Bronchial epithelial cell (primary cell): Measurements from ENCODE around the gene THBS4. TPM values are rescaled to one million over a fixed set of nuclear protein-coding genes. Genes with fewer than 3 reads are reported as not detected.

Source experiments
- DNase-seq: peaks from one replicate; pipeline ENCODE4 v3.0.0-alpha.2; 2010; ENCODE audit warnings: low read depth
- FAIRE-seq: peaks from 2 replicates; lab custom pipeline; 2011; peaks lifted over from hg19 to GRCh38; lab: Jason Lieb, UNC
- H3K27me3 ChIP-seq: 2 replicates; pipeline ENCODE4 v1.5.1; 2011; ENCODE audit warnings: low read length; ENCODE audit not compliant: control insufficient read depth, insufficient read depth
- H3K36me3 ChIP-seq: 2 replicates; pipeline ENCODE4 v1.5.1; 2011; ENCODE audit warnings: low read length; ENCODE audit not compliant: control insufficient read depth, insufficient read depth
- H3K4me3 ChIP-seq: 2 replicates; pipeline ENCODE4 v1.5.1; 2011; ENCODE audit warnings: mild to moderate bottlenecking, low read depth, low read length, control low read depth
- CTCF ChIP-seq: IDR thresholded peaks from 2 replicates; pipeline ENCODE4 v1.5.1; 2011; ENCODE audit warnings: mild to moderate bottlenecking, moderate library complexity, low read length, control low read depth, inconsistent platforms; ENCODE audit not compliant: insufficient read depth, severe bottlenecking
- total RNA-seq: library from RNA; depleted of rRNA; stranded (reverse); fragments of >200 nt; gene quantifications from 2 replicates; pipeline ENCODE4 v1.2.1, GENCODE V29; 2014

The THBS4 gene
- 0.26 TPM in 2 replicates for total RNA-seq

GRCh38 chr5:80034962-80035821 is at the start of gene THBS4:
Gene THBS4, plus strand, starts transcription at chr5:80035348. Its CDS starts 190 bp downstream, at chr5:80035538.
- H3K27me3 ChIP-seq: peaks cover 28% of the 10 kb centered on the region
- no peak for FAIRE-seq
- no peak within 1 kb of the TSS for H3K4me3 ChIP-seq

GRCh38 chr5:79986260-79986659 is 48.9 kb upstream of the THBS4 start:
- Histone ChIP-seq H3K27me3 (no peaks in the 10 kb centered on the region), H3K36me3 (peaks cover 2% of the 10 kb centered on the region), H3K4me3 (no peak overlapping the region)
- no peak for TF ChIP-seq CTCF
- DNase-seq (no peak), FAIRE-seq (no peak)

More at GRCh38 chr5:80034962-80035821, at the start of gene THBS4:
- DNase-seq: no peak
- no peaks in the 10 kb centered on the region for H3K36me3 ChIP-seq
- no peak for TF ChIP-seq CTCF

GRCh38 chr5:79990205-79990597 is 44.9 kb upstream of the THBS4 start:
- H3K4me3 ChIP-seq: peak overlapping the region; percentile 88
- TF ChIP-seq CTCF: no peak
- no peaks in the 10 kb centered on the region for H3K27me3 ChIP-seq
- no peaks in the 10 kb centered on the region for H3K36me3 ChIP-seq
- no peak for DNase-seq
- FAIRE-seq: no peak

- FAIRE-seq (no peak), DNase-seq (peak; percentile 65)
- Histone ChIP-seq H3K4me3 (peak within 1 kb of the TSS; percentile 88), H3K36me3 (no peaks in the 10 kb centered on the region), H3K27me3 (no peaks in the 10 kb centered on the region)
- no peak for TF ChIP-seq CTCF
Measured at GRCh38 chr5:79990598-79991507, 44.3 kb upstream of the THBS4 start, which contains the start of gene MTX3. Gene MTX3, minus strand, starts transcription at chr5:79991262. Its CDS starts 24 bp downstream, at chr5:79991238.

- FAIRE-seq (no peak), DNase-seq (no peak)
- no peaks in the 10 kb centered on the region for H3K27me3 ChIP-seq
- no peaks in the 10 kb centered on the region for H3K36me3 ChIP-seq
- no peak overlapping the region for H3K4me3 ChIP-seq
- TF ChIP-seq CTCF: no peak
Measured at GRCh38 chr5:79992891-79993657, 42.1 kb upstream of the THBS4 start.
